GM19023 (cell line): ENCODE measurements around the gene CIAO2B.
"Not testable (repeated sequence)": the region's sequence is repeated elsewhere in the genome, so short reads cannot be mapped to it uniquely, and the experiment has no call there.

Experiments used
- ATAC-seq: cut with Tn5 transposase; IDR thresholded peaks from one replicate; pipeline ENCODE4 v1.9.1; 2021; ENCODE audit warnings: mild to moderate bottlenecking, moderate library complexity; ENCODE audit not compliant: unreplicated experiment

CIAO2B gene

GRCh38 chr16:66905633-66906539 is 28.3 kb downstream of the CIAO2B start:
- ATAC-seq: no peak

DNA sequence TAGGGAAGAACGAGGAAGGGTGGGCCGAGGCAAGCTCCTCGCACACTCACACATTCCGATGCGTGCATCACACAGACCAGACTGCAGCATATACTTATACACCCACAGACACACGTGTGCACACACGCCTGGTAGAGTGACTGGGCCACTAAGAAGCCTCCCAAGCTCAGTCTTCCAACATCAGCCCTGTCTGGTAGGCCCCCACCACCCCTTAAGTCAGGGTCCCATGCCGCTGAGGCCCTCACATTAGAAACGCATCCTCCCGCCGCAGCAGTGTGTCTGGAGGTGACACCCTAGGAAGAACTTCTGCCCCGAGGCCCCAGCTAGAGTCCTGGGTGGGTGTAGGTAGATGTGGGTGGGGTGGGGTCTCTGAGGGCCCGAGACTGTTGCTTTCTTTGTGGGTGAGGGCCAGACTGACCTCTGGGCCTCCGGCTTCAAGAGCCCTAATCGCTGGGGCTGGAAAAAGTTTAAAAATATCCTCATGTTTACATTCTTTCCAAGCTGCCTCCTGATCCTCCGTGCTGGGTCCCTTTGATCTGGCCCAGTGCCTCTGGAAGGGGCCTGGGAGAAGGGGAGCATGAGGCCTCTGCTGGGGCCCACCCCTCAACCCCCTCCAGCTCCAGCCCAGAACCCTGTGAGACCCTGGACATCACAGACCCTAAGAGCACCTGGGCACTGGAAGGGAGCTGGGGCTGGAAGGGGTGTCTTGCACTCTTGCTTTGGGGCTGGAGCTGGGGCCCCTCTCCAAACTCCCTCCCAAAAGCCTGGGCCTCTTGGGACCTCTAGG is 29.2 kb downstream of the CIAO2B start:
- no peak for ATAC-seq

DNA sequence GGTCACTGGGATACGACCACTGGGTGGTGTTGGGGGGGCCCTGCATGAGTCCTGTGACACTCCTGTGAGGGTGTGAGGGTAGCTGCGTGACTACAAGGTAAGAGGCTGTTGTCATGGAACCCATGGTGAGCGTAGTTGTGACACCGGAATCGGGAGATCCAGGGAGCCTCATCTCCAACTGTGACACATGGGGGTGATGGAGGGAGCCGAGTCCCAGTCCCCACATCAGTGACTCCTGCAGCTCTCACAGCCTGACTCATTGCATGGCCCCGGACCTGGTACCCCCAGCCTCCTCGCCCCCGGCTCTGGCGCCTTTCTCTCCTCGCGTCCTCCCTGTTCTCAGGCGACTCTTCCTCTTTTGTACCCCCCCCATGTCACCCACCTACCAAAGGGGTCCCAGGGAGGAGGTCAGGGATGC is 29.8 kb downstream of the CIAO2B start:
- no peak for ATAC-seq

DNA sequence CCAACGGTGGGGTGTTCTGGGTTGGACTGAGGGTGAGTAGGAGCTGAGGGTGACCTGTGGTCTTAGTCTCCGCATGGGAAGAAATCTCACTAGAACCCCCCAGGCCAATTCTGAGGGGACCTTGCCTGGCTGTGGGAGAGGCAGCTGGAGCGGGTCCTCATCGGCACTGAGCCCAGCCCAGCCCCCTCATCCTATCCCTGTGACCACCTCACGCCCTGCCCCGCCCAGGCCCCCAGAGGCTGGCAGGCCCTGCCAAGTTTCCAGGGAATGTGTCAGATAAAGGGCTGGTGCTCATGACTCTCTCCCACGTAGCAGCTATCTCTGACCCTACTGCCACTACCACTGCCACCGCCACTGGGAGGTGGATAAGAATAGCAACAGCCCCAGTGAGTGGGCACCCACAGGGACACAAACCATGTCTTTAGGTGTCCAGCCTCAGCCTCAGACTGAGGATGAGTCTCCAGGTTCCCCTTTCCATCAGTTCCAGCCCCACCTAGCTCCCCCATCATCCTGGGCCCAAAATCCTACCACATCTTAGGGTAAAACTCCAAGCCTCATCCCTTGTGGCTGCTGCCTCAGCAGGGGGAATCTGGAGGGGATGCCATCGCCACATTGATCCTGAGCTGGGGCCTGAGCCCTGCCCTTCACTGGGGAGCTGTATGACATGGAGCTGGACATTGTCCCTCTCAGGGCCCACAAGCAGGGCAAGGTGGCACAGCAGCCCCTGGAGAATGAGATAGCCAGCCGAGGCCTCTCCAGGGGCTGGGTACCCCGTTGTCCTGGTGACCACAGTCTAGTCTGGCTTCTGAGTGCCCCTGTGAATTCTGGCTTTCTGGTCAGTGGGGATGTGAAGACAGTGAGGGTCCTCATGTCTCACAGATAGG is 30.4 kb downstream of the CIAO2B start:
- ATAC-seq: no peak

GRCh38 chr16:66902648-66903543 is 31.3 kb downstream of the CIAO2B start:
- no peak for ATAC-seq

- ATAC-seq: no peak
These were observed 32.6 kb downstream of the CIAO2B start for GRCh38 chr16:66901626-66902025.

DNA sequence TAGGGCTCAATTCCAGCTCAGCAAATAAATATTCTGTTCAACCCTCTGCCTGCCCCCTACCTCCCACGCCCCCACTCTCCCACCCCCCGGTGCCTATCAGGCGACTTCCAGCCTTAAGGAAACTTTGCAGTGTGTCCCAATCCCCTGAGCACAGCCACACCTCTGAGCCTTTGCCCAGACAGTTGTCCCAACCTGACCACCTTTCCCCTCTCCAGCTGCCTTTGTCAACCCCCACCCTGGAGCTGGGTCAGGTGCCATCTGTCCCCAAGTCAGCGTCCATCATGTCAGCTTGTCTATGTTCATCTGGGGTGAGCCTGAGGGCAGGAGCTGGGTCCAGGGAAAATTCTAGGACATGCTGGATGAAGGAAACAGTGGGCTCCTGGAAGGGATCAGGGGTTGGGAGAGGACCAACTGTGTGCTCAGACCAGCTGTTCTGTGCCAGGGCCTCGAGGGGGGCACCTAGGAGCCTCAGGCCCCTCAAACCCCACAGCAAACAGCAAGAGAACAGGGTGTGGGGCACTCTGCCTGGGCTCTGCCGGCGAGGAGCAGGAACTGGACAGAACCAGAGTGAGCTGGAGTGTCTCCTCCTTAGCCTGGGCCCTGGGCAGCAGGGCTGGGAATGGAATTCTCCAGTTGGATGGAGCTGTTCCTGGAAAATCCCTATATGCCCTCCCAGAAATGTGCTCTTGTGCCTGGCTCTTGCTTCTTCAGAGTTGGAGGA is 33.3 kb downstream of the CIAO2B start:
- ATAC-seq: no peak

- ATAC-seq: no peak
These were observed 34.1 kb downstream of the CIAO2B start for GRCh38 chr16:66899945-66900710.

DNA sequence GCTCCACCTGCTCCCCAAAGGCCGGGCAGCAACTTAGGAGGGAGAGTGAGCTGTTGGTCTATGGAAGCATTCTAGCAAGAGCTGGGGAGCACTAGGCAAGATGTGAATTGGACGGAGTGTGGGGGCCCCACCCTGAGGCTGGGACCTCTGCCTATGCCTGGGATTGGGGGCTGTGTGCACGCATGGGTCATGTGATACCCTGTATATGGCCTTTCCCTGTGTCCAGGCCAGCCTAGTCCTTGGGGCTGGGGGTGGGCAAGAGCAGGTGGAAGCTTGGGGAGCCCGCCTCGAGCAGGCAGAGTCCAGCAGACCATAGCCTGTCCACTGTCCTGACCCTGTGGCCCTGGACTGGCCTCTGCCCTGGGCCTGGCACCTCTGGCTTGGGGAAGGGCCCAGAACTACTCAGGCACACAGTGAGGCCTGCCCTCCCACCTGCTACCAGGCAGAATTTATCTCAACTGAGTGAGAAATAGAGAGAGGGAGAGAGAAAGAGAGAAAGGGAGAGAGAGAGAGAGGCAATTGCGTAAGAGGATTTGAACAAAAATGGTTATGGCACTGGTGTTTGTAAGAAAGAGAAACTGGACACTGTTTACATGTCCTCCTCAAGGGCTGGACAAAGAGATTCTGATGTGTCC is 34.8 kb downstream of the CIAO2B start:
- no peak for ATAC-seq

DNA sequence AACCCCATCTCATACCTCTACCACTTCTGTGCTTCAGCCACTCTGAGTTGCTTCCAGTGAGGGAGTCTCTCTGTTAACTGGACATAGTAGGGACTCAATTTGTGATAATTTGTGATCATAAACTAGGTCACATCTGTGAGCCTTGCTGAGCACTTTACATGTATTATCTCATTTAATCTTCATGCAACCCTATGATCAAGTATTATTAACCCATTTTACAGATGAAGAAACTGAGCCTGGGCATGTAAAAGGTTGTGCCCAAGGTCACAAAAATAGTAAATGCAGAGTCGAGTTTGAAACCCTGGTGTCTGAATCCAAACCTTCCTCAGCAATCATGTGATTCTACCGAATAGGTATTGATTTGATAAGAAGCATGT is 35.3 kb downstream of the CIAO2B start:
- ATAC-seq: no peak

DNA sequence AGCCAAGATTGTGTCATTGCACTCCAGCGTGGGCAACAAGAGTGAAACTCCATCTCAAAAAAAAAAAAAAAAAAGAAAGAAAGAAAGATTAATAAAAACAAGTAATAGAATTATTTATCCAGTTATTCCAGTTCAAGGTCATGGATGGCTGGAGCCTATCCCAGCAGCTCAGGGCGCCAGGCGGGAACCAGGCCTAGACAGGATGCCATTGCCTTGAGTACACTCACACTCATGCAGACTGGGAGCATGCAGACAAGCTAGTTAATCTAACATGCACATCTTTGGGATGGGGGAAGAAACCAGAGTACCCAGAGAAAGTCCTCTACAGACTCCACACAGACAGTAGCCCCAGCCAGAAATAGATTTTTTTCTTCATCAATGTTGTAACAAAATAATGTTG is 36.0 kb downstream of the CIAO2B start:
- ATAC-seq: no peak

DNA sequence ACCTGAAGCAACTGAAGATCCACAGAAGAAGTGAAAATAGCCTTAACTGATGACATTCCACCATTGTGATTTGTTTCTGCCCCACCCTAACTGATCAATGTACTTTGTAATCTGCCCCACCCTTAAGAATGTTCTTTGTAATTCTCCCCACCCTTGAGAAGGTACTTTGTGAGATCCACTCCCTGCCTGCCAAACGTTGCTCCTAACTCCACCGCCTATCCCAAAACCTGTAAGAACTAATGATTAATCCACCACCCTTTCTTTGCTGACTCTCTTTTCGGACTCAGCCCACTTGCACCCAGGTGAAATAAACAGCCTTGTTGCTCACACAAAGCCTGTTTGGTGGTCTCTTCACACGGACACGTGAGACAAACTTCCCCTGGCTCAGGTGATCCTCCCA is 37.5 kb downstream of the CIAO2B start:
- not testable (repeated sequence) for ATAC-seq

DNA sequence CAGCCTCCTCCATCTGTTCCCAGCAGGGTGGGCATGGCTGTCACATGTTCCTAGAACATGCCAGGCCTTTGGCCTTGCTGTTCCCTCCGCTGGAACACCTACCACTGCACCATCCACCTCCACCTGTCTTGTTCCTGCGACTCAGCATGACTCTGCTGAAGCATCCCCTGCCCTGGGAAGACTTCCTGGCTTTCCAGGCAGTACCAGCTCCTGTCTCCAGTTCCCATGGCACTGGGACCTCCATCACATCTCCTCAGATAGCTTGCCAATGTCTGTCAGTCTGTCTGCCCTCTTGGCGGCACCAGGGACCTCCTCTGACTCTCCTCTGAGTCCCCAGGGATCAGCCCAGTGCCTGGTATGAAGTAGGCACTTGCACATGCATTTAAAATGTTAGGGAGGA is 38.2 kb downstream of the CIAO2B start:
- ATAC-seq: no peak

DNA sequence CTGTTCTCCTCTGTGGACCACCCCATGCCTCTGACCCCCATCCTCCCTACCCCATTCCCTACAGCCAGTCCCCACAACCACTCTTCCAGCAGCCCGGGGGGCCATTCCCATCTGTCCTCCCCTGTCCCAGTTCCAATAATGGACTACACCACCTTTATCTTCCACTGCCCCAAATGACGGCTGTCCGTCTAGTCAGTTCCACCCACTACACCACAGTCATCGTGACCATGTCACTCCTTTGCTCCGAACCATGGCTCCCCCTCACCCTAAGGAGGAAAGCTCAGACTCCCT is 38.6 kb downstream of the CIAO2B start:
- ATAC-seq: no peak

DNA sequence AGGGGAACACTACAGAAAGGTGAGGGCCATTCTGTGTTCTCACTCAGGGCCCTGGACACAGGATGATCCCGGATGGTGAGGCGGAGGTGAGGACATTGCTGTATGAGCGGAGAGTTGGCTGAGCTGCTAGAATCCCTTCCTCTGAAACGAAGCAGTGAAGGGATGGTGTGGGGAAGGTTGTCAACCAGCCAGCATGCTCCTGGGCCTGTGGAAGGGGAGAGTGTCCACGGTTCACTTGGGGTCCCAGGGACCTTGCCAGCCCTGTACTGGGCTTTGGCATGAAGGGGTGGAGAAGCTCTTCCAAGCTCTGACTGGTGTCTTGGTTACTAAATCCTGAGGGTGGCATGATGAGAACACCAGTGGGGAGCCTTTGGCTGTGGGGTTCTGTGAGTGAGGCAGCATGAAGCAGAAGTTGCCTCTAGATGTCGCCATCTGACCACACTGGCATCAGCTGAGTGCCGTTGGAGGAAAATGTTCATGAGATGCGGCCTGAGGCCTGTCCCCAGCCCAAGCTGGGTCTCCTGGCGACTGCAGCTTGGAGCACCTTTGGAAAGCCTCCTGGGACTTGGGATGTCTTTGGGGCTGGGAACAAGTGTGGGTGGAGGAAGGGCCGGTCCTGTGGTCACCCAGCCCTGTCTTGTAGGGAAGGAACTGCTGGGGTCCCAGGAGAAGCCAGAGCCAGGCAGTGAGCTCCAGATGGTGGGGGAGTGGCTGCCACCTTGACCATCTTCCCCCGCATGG is 39.1 kb downstream of the CIAO2B start:
- ATAC-seq: peak; percentile 80

- no peak for ATAC-seq
These were observed 40.1 kb downstream of the CIAO2B start for GRCh38 chr16:66894055-66894454.

DNA sequence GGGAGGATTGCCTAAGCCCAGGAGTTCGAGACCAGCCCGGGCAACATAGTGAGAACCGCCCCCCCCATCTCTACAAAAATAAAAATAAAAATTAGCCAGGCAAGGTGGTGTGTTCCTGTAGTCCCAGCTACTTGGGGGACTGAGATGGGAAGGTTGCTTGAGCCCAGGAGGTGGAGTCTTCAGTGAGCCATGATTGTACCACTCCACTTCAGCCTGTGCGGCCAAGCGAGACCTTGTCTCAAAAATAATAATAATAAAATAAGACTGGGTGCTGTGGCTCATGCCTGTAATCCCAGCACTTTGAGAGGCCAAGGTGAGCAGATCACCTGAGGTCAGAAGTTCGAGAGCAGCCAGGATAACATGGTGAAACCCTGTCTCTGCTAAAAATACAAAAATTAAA is 42.4 kb downstream of the CIAO2B start:
- no peak for ATAC-seq

DNA sequence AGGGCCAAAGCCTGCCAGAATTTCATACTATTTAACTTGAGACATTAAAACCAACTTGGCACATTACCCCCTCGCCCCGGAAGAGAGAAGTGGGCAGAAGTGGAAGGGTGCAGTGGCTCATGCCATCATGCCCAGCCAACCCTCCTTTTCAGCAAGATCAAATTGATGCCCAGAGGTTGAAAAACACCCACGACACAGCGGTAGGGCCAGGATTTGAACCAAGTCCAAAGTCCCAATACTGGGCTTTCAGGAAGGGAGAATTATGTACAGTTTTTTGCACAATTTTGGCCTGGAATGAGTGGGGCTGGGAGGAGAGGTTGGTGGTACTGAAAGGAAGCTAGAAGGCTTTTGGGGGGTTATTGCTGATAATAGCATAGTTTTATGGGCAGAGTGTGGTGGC is 42.8 kb downstream of the CIAO2B start:
- ATAC-seq: no peak
